HAP-1 (cell line): ENCODE data around the gene APEH.
A peak's percentile ranks its signal among the peaks of the same experiment; 100 is the strongest.
"Not testable (repeated sequence)": the region's sequence is repeated elsewhere in the genome, so short reads cannot be mapped to it uniquely, and the experiment has no call there.

ENCODE experiments used
- DNase-seq, 2 experiments: peaks; one replicate each; pipeline ENCODE4 v3.0.0-alpha.2; 2016 to 2020; ENCODE audit warnings: low spot score in 2 of 2
- H3K27me3 ChIP-seq: fragments of 250-450 bp; sonication (Bioruptor Pico); 2 replicates; pipeline ENCODE4 v1.5.1; 2020; ENCODE audit warnings: low read depth, mild to moderate bottlenecking, moderate library complexity
- H3K36me3 ChIP-seq: fragments of 250-450 bp; sonication (Bioruptor Pico); replicated peaks from 2 replicates; pipeline ENCODE4 v1.5.1; 2020; ENCODE audit warnings: mild to moderate bottlenecking
- H3K4me1 ChIP-seq: fragments of 250-450 bp; sonication (Bioruptor Pico); 2 replicates; pipeline ENCODE4 v1.5.1; 2020; ENCODE audit warnings: mild to moderate bottlenecking
- H3K4me3 ChIP-seq: fragments of 250-450 bp; sonication (Bioruptor Pico); 2 replicates; pipeline ENCODE4 v1.5.1; 2020; ENCODE audit warnings: mild to moderate bottlenecking, moderate library complexity
- H3K9me3 ChIP-seq: fragments of 250-450 bp; sonication (Bioruptor Pico); 2 replicates; pipeline ENCODE4 v1.5.1; 2020; ENCODE audit warnings: mild to moderate bottlenecking, moderate library complexity
- in situ Hi-C: fragments of 300-500 bp; cut with MboI; formaldehyde crosslinking; loops from 3 replicates; pipeline ENCODE4 v1.14.3; 2020; ENCODE audit warnings: low sequenced_read_pairs, inconsistent platforms, mixed read lengths

APEH gene

DNA sequence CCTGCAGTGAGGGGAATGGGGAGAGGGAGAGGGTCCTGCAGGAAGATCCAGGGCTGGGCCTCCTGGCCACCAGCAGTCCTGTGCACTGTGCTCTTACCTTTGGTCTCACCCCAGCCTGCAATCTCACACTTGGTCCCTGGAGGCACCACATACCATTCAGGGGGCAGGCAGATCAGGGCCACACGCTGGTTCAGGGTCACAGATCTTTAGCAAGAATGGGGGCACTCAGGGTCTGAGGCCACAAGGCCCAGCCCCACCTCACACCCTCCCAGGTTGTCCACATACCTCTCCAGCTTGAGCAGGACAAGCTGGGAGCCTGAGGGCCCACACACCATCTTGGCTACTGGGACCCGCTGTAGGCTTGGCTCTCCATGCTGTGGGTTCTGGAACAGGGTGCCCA, 10.3 kb downstream of the APEH start:
- H3K27me3 ChIP-seq, in situ Hi-C loops, H3K9me3 ChIP-seq, H3K4me3 ChIP-seq, H3K4me1 ChIP-seq, DNase-seq: not testable (repeated sequence)
- H3K36me3 ChIP-seq, result peaks cover 44% of the 10 kb centered on the region

DNA sequence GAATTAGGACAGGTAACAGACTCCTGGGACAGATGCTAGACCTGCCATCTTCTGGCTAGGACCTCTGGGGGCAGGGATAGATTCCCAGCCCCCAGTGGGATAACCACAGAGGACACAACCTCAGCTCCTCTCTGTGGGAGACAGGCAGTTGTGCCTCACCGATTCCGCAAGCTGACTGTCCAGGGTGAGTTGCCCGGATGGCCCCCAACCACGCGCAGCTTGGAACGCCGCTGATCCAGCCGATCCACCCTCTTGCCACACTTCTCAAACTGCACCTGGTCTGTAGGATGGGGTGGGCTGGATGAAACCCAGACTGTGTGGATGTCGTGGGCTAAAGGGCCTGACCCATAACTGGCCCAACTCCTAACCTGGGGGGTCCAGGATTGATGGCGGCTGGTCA, 11.0 kb downstream of the APEH start:
- peaks cover 38% of the 10 kb centered on the region for H3K36me3 ChIP-seq
- H3K4me1 ChIP-seq, H3K27me3 ChIP-seq, H3K4me3 ChIP-seq, DNase-seq, H3K9me3 ChIP-seq, in situ Hi-C loops: not testable (repeated sequence)

DNA sequence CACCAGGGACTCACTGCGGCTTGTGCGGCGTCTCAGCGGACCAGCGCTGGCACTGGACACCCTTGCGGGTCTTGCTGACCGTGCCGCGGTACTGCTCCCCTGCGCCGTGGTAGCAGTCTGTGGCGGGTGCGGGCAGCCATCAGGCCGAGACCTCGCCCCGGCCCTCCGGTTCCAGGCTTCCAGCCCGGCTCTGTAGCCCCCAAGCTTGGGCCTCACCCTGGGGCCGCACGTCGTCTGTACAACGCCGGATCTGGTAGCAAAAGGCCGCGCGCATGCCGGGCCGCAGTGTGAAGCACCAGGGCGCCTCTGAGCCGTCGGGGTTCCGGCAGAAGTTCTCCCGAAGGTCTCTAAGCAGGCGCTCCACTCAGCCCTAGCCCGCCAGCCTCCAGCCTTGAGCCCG, 11.7 kb downstream of the APEH start:
- peaks cover 31% of the 10 kb centered on the region for H3K36me3 ChIP-seq
- in situ Hi-C loops, H3K4me3 ChIP-seq, H3K9me3 ChIP-seq, H3K27me3 ChIP-seq, DNase-seq, H3K4me1 ChIP-seq: not testable (repeated sequence)

DNA sequence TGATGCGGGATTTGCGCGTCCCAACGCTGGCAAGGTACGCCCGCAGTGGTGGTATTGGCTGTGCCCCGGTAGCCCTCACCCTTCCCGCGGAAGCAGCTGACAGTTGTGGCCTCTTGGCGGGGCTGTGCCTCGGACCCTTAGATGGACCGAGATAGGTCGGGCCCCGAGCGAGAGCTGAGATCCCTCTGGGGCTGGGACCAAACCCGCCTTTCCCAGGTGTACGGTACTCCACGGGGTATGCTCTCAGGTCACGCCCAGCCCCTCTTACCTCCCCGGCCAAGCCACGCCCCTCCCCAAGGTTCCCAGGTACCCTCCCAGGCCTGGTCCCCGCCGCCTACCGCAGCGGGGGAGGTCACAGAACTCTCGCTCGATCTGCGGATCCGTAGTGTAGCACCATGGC, 12.2 kb downstream of the APEH start:
- H3K27me3 ChIP-seq, in situ Hi-C loops, H3K4me3 ChIP-seq, DNase-seq, H3K4me1 ChIP-seq, H3K9me3 ChIP-seq: not testable (repeated sequence)
- peaks cover 26% of the 10 kb centered on the region for H3K36me3 ChIP-seq

DNA sequence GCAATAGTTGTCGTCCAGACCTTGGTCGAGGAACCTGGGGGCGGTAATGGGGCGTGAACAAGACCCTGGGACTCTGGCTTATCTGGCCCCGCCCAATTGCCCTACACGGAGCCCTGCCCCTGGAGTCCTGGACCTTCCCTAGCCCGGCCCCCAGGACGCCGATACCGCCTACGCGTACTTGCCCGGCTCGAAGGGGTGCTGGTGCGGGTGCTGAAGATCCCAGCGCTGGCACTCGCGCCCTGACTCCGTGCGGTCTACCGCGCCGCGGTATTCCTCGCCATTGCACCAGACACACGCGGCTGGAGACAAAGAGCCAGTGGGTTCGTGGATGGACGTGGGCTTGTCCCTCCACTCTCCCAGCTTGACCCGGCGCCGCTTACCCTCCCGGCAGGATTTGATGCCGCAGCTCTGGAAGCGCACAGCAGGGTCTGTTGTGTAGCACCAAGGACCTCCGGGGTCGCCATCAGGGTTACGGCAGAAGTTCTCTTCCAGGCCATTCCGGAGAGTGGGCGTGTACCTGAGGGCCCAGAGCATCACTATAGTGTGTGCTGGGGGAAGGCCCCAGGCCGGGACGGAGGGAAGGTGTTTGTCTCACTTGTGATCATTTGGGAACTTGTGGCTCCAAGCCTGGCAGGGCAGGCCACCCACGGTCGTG, 12.7 kb downstream of the APEH start:
- H3K4me3 ChIP-seq, in situ Hi-C loops, H3K27me3 ChIP-seq, H3K4me1 ChIP-seq, DNase-seq, H3K9me3 ChIP-seq: not testable (repeated sequence)
- peaks cover 20% of the 10 kb centered on the region for H3K36me3 ChIP-seq

DNA sequence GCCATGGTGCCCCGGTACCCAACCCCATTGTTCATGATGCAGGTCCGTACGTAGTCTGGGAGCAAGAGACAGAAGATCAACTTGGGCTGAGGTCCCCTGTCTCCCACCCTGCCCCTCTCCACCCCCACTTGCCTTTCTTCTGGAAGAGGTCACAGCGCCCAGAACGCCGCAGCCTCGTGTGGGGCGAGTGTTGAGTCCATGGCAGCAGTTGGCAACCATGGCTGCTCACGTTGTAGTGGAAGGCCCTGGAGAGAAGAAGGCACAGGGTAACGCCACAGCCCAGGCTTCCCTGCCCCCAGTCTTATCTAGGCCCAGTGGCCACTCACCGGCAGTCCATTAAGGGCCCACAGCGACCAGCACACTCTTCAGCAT, 13.3 kb downstream of the APEH start:
- H3K4me3 ChIP-seq, DNase-seq, H3K27me3 ChIP-seq, H3K4me1 ChIP-seq, in situ Hi-C loops, H3K9me3 ChIP-seq: not testable (repeated sequence)
- peaks cover 15% of the 10 kb centered on the region for H3K36me3 ChIP-seq

DNA sequence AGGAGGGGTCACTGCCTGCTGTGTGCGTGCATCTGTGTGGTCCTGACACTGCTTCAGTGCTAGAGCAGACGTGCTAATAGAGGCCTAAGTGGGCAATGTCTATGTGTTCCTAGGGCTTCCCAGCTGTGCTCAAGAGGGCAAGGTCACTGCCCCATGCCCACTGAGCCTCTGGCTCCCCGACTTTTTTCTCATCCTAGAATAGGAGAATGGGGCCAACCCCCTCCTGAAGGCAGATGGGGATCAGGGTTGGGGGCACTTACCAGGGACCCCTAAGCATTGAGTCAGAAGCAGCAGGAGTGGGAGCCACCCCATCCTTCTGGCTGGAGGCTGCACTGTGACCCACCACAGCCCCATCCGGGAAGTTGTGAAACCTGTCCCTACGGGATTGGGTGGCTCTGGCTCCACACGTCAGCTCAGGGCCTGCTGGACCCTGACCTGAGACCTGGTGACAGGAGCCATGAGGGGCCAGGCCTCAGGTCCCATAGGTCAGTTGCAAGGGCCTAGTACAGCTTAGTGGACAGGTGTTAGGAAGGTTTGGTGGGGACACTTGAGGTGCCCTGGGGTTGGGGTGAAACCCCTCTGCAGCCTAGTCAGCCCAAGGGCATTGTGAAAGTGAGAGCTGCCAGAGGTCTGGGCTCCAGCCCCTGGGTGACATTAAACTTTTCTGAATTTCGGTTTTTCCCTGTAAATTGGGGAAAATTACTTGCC, 14.3 kb downstream of the APEH start:
- H3K9me3 ChIP-seq, H3K27me3 ChIP-seq, H3K36me3 ChIP-seq, DNase-seq, H3K4me1 ChIP-seq, in situ Hi-C loops: not testable (repeated sequence)
- peak overlapping the region; percentile 96 for H3K4me3 ChIP-seq

DNA sequence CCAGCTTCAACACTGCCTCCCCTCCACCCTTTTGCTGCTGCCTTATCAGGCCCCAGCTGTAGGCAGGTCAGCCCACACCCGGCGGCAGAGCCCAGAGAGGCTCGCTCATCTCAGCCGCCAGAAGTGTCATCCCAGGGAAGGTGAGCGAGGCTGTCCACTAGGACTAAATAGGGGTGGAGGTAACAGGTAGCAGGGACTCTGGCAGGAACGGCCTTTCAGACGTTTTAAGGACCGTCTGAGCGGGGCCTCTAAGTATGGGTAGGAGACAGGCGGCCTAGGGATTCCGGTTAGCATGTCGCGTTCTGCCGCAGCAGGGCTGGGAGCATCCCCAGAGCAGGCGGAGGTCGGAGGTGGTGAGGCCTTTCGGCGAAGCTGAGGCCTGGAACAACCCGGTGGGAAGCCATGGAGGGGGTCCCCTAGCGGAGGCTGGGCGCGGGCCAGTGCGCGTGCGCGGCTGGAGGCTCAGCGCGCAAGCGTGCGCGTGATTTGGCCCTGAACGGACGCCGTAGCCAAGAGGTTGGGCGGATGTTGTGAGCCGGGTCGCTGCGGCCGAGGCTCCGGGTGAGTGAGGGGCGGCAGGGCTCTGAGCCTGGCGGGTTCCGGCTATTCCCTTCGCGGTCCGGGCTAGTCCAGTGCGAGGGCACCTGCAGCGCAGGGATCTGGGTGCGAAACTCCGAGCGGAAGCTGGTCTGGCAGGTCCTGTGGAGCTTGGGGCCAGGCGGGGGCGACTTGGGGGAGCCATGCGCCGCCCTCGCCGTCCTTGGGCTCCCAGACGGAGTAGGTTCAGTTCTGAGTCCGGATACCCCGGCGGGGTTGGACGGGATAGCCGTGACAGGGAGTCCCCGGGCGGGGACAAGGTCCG, 15.1 kb downstream of the APEH start, which contains the start of the genes MST1 and RNF123:
Gene MST1 (minus strand): TSS at position 429 of the 862 bp plus-strand sequence. CDS start 783 bp downstream, outside the sequence.
Gene RNF123 (plus strand): TSS at position 512 of the 862 bp plus-strand sequence. CDS start 1,609 bp downstream, outside the sequence.
- H3K9me3 ChIP-seq, result no peaks in the 10 kb centered on the region
- DNase-seq, result peak; percentile 76 to 95
- peak within 1 kb of the TSS; percentile 96 for H3K4me3 ChIP-seq
- H3K36me3 ChIP-seq, result no peaks in the 10 kb centered on the region; the same call in 1 of the 2 replicates
- no peaks in the 10 kb centered on the region for H3K27me3 ChIP-seq
- in situ Hi-C loops, result no loop called here
- H3K4me1 ChIP-seq, result no peaks in the 10 kb centered on the region

DNA sequence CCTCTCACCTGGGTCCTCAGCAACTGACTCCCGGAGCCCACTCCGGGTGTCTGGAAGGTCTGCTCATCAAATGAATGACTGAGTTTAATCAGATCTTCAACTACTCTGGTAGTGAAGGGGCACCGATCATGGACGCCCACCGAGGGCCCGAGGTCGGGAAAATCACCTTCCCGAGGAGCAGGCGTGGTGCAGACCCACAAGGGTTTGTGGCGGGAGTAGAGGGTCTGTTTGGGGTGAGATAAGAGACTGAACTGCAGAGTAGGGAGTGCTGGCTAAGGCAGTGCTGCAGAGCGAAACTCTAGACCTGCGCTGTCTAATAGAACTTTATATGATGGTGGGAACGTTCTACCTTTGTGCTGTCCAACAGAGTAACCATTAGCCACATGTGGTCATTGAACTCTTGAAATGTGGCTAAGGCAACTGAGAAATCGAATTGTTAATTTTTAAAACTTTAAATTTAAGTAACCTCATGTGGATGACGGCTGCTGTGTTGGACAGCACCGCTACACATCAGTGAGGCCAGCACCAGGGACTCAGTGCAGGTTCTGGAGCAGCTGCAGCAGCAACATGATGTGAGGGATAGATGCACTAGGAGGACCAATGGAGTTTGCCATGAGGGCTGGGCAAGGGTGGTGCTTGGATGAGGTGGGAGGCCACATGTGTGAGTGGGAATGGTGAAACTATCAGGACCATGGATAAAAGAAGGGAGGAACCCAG, 15.9 kb downstream of the APEH start:
- H3K27me3 ChIP-seq, H3K9me3 ChIP-seq, DNase-seq, in situ Hi-C loops, H3K4me1 ChIP-seq, H3K36me3 ChIP-seq: not testable (repeated sequence)
- peak overlapping the region; percentile 96 for H3K4me3 ChIP-seq

DNA sequence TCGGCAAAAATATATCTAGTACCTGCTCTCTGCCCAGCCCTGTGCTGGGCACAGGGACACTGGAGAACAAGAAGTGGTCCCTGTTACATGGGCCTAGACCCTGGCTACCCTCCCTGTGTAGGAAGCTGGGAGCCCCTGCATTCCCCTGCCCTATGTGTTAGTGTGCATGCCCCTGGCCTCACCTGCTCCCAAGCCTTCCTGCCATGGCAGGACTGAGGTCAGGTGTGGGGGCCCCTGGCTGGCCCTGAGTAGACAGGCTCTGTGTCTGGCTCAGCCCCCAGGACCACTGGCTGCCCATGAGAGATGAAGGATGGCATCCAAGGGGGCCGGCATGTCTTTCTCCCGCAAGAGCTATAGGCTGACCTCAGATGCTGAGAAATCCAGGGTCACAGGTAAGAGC, 16.7 kb downstream of the APEH start:
- in situ Hi-C loops, DNase-seq, H3K4me1 ChIP-seq, H3K4me3 ChIP-seq, H3K36me3 ChIP-seq, H3K9me3 ChIP-seq, H3K27me3 ChIP-seq: not testable (repeated sequence)

DNA sequence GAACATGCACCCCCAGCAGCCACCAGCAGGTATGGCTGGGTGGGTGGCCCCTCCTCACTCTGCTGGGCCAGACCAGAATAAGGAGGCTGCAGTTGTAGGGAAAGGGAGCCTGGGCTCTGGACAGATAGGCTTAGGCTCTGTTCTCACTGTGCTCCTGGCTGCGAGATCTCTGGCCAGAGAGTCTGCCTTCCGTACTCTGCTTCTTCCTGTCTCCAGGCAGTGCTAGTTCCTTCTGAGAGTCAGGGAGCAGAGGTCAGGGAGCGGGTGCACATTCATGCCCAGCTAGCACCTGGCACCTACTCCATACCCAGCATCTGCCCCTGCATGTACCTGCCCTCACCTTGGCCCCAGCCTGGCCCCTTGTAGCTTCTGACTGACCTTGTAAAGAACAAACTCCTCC, 17.3 kb downstream of the APEH start:
- H3K4me3 ChIP-seq, H3K4me1 ChIP-seq, H3K9me3 ChIP-seq, DNase-seq, H3K36me3 ChIP-seq, in situ Hi-C loops, H3K27me3 ChIP-seq: not testable (repeated sequence)

DNA sequence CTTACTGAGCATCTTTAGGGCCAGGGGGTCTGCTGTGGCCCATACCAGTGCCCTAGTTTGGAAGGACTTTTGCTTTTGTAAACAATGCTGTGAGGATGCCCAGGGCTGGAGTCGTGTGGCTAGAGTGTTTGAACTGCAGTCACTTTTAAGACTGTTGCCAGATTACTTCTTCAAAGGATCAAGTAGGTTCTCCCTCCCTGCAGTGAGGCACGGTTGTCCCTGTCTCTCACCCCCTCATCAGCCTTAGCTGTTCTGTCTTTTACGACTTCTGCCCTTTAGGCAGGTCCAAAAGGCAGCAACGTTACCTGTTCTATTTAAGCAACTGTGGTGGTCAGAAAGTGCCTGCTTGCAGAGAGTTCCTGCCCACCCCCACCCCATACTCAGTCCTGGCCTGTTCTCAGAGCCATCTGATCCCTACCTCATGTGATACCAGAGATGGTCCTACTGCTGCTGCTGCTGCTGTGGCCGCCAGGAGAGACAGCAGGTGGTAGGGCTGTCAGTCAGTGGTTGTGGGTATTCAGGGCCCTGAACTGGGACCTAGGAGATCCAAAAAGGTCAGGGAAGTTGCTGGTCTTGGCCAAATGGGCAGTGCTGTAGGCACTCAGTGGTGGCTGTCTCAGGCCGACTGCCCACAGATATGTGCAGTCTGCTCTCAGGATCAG, 20.4 kb downstream of the APEH start:
- in situ Hi-C loops, H3K9me3 ChIP-seq, H3K27me3 ChIP-seq: not testable (repeated sequence)

DNA sequence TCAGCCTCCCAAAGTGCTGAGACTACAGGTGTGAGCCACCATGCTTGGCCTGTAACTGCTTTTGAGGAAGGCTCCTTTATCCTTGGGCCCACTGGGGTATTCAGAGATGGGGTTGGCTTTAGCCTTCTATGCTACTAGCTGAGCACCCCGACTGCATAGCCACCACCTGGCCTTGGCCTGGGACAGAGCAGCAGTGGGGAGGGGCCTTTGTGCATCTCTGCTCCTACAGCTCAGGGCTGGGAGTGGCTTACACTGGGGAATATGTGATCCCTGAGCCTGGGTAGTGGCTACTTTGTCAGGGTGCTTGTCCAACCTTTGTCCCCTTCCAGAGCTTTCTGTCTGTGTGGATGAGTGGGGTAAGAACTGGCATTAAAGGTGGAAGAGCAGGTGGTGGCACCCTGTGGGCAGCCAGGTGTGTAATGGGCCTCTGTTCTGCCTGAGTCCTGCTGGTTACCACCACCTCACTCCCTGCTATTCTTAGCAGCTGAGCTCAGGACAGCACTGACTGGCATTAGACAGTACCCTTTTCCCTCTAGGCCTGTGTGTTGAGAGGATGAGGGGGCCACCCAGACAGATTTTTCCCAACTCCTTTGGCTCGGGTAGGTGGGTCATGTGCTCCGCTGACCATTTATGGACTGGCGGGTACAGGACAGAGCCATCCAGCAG, 21.3 kb downstream of the APEH start:
- in situ Hi-C loops, H3K27me3 ChIP-seq, H3K36me3 ChIP-seq, H3K4me1 ChIP-seq, H3K4me3 ChIP-seq, H3K9me3 ChIP-seq, DNase-seq: not testable (repeated sequence)

More for the DNA sequence above, 20.4 kb downstream of the APEH start:
- not testable (repeated sequence) for H3K4me3 ChIP-seq, H3K4me1 ChIP-seq, DNase-seq, H3K36me3 ChIP-seq
